ENCODE measurements around the gene OR8K1. TPM values are rescaled to one million over a fixed set of nuclear protein-coding genes. Genes with fewer than 3 reads are reported as not detected.

OR8K1 gene
- total RNA-seq, 4 donors from 2014 or later, result not detected

DNA sequence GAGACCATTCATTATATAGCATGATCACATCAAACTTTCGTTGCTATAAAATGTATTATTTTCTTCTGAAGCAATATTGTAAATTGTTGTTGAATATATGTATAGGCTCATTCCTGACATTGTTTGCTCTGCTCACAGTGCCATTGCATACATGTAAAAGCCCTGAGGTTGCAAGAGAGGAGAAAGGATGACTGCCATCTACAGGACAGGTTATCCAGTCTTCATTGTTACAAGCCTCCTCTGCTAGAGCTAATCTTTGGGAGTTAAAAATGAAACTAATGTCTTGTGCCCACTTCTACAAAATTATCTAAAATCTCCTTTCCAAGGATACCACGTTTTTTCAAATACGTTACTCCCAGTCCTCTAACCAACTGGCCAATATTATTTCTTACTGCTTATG is 50.2 kb downstream of the OR8K1 start:
- DNase-seq, result no peak
- H3K9me3 ChIP-seq, result no peaks in the 10 kb centered on the region
- H3K27me3 ChIP-seq, result no peaks in the 10 kb centered on the region
- no peaks in the 10 kb centered on the region for H3K4me1 ChIP-seq
- H3K4me3 ChIP-seq, result no peak overlapping the region
- no peak overlapping the region for H3K27ac ChIP-seq
- no peak for TF ChIP-seq POLR2A (IDR thresholded peaks at IDR 0.05)
- no peak for TF ChIP-seq CTCF (IDR thresholded peaks at IDR 0.05)
- H3K36me3 ChIP-seq, result no peaks in the 10 kb centered on the region

Other genes with a start within 250 kb of the OR8K1 start
- gene OR8H2, start 242.4 kb upstream of the OR8K1 start, total RNA-seq, result not detected
- gene OR8H3, start 223.7 kb upstream of the OR8K1 start, total RNA-seq, result not detected
- gene OR8J3, start 205.8 kb upstream of the OR8K1 start, total RNA-seq, result not detected
- gene OR8K5, start 185.7 kb upstream of the OR8K1 start, total RNA-seq, result not detected
- not detected for gene OR5J2, start 169.4 kb upstream of the OR8K1 start, total RNA-seq
- not detected for gene OR5T2, start 111.8 kb upstream of the OR8K1 start, total RNA-seq
- not detected for gene OR5T3, start 93.8 kb upstream of the OR8K1 start, total RNA-seq
- not detected for gene OR5T1, start 71.9 kb upstream of the OR8K1 start, total RNA-seq
- gene OR8H1, start 53.8 kb upstream of the OR8K1 start, total RNA-seq, result not detected
- not detected for gene OR8K3, start 30.9 kb upstream of the OR8K1 start, total RNA-seq
- not detected for gene OR8J1, start 8.3 kb downstream of the OR8K1 start, total RNA-seq
- not detected for gene OR8U1, start 29.6 kb downstream of the OR8K1 start, total RNA-seq
- gene OR5AL1, start 66.7 kb downstream of the OR8K1 start, total RNA-seq, result not detected
- gene OR5M3, start 127.3 kb downstream of the OR8K1 start, total RNA-seq, result not detected
- not detected for gene OR5M8, start 145.3 kb downstream of the OR8K1 start, total RNA-seq
- gene OR5M11, start 197.2 kb downstream of the OR8K1 start, total RNA-seq, result not detected
- gene OR5M10, start 231.7 kb downstream of the OR8K1 start, total RNA-seq, result not detected